Kidney tubule cell (primary cell): ENCODE measurements around the gene BRD3OS.

ENCODE experiments used
- DNase-seq: peaks from one replicate; pipeline ENCODE4 v3.0.0-alpha.2; 2018; ENCODE audit warnings: low spot score

BRD3OS gene

DNA sequence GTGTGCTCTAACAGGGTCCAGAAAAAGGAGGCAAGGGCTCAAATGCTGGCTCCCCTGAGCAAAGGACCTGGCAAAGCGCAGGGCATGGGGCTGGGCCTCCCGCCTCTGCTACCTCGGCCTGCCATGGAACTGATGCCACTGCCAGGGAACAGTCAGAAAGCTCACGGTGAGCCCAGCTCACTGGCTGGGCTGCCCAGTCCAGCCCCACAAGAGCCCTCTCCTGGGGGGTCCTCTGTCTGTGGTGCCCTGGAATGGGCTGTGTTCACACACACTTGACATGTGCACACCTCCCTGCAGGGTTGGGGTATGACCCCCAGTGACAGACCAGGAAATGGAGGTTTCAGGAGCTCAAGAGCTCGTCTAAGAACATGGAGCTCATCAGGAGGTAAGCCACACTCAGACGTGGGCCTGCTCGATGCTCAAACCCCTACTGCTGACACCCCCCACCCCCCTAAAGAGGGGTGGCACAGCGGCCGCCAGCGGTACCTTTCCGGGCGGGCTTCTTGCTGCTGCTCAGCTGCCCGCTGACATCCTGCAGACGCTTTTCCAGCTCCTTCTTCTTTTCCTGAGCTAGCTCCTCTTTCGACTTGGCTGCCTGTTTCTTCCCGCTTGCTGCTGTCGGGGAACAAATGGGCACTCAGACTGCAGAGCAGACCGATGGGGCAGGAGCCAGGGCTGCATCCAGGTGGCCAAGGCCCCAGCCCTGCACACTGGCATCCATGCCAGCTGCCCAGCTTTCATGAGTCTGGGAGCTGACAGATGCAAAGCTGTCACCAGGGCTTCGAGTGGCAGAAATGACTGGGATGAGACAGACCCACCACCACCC, 9.1 kb downstream of the BRD3OS start:
- no peak for DNase-seq

GRCh38 chr9:134035041-134036039, 10.1 kb downstream of the BRD3OS start:
- no peak for DNase-seq

GRCh38 chr9:134036130-134036529, 10.8 kb downstream of the BRD3OS start:
- no peak for DNase-seq

DNA sequence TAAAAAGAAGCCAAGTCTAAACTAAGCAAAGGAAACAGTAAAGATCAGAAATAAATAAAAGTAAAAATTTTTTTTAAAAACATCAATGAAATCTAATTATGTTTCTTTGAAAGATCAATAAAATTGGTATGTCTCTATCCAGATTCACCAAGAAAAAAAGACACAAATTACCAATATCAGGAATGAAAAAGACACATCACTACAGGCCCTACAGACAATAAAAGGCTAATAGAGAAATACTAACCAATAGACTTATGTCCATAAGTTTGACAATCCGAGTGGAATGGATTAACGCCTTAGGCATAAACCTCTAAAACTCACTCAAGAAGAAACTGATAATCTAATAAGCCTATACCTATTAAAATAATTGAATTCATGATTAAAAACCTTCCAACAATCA, 12.4 kb downstream of the BRD3OS start:
- no peak for DNase-seq

DNA sequence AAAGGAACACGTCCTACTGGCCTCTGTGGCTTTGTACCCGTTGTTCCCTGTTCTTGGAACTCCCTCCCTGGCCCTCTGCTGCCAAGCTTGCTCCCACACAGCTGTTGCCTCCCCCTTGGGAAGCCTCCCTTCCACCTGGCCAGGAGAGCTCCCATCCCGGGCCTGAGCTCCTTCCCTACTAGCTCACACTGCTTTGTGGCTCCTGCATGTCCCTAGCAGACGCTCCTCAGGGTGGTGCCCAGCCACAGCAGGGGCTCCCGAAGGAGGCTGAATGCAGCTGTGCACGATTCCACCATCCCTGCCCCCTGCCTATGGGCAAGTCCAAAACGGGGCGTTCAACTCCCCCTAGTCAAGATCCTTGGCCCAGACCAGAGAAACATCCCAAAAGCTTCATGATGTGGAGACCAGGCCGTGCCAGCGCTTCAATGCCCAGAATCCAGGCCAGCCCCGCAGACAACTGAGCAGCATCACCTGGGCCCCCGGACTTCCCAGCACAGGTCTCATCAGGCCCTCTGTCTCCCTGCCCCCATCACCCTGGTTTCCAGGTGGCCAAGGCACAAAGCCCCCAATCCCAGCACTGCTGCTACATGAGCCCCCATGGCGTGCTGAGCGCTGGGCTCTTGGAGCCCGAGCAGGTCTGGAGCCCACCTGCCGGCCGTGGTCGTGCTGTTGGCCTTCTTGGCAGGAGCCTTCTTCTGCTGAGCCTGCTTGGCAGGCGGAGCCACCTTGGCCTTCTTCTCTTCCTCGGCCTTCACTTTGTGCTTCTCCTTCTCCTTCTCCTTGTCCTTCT, 14.3 kb downstream of the BRD3OS start:
- DNase-seq, result no peak

GRCh38 chr9:134040176-134040565, 14.9 kb downstream of the BRD3OS start:
- DNase-seq, result no peak

GRCh38 chr9:134040781-134041648, 15.7 kb downstream of the BRD3OS start:
- DNase-seq, result no peak

DNA sequence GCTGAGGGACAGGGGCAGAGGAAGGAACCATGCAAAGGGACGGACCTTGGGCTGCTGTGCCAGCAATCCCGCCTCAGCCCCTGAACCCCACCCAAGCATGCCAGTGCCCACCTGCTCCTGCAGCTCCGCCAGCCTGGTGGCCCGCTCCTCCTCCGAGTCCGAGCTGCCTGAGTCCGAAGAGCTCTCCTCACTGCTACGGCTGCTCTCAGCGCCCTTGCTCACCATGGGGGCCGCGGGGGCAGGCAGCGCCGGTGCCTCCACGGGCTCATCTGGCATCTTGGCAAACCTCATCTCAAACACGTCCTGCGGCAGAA, 16.3 kb downstream of the BRD3OS start:
- DNase-seq, result no peak

GRCh38 chr9:134043531-134043988, 18.3 kb downstream of the BRD3OS start:
- no peak for DNase-seq

DNA sequence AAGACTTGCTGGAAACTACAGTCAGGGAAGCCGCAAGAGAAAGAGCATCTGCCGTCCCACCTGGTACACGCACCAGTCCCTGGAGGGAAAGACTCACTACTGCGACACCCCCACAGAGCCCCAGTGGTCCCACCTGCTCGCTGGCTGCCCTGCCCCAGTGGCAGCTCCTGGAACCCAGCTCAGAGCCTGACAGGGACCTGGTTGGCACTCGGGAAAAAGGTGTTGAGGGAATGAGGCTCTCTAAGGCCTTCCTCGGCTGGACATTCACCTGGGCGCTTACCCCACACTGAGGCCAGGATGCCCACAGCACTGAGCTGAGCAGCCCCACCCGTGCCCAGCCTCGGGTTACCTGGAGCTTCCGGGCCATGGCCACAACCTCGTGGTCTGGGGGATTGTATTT, 19.7 kb downstream of the BRD3OS start:
- DNase-seq, result no peak

DNA sequence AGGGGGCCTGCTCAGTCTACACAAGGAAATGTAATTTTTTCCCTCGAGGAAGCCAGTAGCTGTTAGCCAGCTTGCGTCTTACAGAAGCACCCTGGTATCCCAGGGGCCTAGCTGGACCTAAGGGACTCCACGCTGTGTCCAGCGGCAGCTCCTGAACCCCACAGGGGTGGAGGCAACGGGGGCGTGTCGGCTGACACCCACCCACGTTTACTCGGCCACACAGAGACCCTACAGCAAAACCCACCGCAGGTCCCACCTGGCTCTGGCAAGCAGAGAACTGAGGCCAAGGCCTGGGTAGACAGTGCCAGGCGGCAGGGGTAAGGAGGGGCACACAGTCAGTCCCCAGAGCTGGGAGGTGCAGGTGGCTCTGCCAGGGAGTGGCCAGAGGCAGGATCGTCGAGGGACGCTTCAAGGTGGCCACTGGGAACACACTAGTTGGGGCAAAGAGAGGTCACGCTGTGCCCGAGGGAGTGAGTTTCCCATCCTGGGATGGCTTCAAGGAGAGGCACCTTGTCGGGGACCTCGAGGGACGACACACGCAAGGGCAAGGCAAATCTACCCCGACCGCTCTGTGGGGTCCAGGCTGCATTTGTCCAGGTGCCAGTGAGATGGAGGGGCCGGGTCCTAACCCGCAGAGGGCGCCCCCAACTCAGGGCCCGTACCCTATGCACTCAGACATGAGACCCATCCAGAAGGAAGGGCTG, 20.7 kb downstream of the BRD3OS start:
- DNase-seq, result no peak

GRCh38 chr9:134046894-134047681, 21.8 kb downstream of the BRD3OS start:
- no peak for DNase-seq

- no peak for DNase-seq
Measured at GRCh38 chr9:134047868-134048581, 22.7 kb downstream of the BRD3OS start.

DNA sequence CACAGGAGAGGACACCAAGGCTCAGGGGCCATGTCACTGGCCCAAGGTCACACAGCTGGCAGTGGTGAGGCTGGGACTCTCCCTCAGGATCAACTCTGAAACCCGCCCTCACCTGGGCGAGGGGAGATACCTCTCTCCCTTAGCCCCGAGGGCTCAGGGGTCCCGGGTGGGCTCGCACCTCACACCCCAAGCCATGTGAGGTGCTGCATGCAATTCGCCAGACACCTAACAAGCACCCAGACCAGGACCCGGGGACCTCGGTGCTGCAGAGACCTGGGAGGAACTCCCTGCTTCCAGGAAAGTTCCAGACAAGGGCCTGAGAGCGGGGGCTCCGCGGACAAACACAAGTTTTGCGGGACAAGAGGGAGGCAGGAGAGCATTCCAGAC, 23.3 kb downstream of the BRD3OS start:
- no peak for DNase-seq

GRCh38 chr9:134049236-134049635, 24.0 kb downstream of the BRD3OS start:
- DNase-seq, result no peak

DNA sequence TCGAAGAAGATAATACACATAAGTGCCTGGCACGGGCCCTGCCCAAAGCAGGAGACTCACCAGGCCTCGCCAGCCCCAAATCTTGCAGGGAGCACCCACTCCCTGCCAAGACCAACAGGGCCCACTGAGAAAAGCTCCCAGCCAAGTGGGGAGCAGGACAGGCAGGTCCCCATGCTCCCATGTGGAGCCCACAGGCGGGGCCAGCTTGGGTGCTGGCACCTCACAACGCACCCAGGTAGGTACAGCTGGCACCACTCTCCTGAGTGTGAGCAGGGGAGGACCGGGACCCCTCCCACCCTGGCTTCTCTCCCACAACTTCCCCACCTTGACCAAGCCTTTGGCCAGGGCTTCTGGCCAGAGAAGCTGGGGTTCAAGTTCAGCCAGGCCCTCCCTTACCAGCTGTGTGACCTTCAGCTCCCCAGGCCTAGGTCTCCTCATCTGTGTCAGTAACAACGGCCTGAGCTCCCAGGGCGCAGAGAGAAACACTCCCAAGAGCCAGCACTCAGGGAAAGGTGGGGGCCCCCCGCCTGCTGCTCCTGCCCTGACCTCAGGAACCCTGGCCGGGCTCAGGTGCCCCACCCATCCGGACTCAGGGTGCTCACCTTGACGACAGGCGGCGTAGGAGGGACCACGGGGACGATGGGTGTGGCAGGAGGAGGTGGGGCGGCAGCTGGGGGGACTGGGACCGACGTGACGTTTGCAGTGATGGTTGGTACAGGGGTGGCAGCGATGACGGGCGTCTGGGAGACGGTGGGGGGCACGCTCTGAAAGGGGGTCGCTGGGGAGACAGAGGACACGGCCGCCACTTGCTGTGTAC, 24.7 kb downstream of the BRD3OS start:
- no peak for DNase-seq

DNA sequence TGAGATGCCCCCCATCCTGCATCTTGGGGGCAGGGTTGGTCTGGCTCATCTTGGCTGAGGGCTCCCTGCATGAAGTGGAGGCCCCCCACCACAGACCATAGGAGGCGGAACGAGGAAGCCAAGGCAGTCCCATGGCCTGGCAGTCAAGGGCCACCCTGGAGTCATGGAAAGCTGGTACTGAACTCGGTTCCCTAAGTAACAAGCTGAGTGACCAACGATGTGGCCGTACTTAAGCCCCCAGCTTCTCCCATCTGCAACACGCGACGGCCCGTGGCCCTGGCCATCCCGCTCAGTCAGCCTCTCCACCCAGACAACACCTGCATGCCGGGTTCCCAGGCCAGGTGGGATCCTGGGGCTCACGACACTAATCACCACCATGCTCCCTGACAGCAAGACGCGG, 25.4 kb downstream of the BRD3OS start:
- no peak for DNase-seq

DNA sequence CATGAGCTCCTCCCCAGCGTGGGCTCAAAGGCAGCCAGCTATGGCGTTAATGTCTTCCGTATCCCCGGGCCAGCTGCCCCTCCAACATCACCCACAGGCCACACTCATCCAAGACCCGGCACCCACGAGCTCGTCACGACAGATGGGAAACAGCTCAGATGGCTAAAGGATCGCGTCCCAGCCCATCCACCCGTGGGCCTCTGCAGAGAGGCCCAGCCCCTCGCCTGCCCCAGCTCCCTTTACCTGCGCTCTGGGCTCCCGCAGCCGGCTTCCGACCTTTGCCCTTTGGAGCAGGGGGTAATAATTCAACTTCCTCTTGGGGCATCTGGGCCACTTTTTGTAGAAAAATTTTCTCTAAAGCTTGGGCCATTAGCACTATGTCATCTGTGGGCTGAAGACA, 26.0 kb downstream of the BRD3OS start:
- DNase-seq, result no peak
